Measurements from ENCODE around the gene TMEM131.

TMEM131 gene

DNA sequence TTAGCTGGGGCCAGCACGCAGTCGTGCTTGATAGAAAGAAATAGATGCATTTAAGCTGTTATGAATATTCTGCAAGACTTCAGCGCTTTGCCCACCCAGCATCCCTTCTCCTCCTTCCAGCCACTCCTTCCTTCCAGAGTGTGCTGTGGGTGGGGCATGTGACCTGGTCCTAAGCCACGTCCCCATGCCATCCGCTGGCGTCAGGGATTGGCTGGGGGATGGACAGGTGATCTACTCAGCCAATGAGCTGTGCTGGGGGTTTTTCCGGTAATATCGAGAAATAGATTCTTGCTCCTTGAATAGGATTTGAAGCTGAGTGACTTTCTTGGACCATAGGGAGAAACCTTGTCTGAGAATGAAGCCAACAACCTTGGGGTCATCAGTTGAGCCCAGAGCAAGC lies 287.1 kb downstream of the TMEM131 start:
- Histone ChIP-seq H3K36me3 (no peaks in the 10 kb centered on the region), H3K9me3 (no peaks in the 10 kb centered on the region), H3K4me1 (no peaks in the 10 kb centered on the region), H3K4me3 (ENCODE audit: low read depth, low read length) (no peak overlapping the region), H3K27me3 (no peaks in the 10 kb centered on the region)
- DNase-seq, result no peak
- TF ChIP-seq, protein P1, sequence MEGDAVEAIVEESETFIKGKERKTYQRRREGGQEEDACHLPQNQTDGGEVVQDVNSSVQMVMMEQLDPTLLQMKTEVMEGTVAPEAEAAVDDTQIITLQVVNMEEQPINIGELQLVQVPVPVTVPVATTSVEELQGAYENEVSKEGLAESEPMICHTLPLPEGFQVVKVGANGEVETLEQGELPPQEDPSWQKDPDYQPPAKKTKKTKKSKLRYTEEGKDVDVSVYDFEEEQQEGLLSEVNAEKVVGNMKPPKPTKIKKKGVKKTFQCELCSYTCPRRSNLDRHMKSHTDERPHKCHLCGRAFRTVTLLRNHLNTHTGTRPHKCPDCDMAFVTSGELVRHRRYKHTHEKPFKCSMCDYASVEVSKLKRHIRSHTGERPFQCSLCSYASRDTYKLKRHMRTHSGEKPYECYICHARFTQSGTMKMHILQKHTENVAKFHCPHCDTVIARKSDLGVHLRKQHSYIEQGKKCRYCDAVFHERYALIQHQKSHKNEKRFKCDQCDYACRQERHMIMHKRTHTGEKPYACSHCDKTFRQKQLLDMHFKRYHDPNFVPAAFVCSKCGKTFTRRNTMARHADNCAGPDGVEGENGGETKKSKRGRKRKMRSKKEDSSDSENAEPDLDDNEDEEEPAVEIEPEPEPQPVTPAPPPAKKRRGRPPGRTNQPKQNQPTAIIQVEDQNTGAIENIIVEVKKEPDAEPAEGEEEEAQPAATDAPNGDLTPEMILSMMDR (IDR thresholded peaks at IDR 0.05; ENCODE audit: low read depth, low read length), result no peak

DNA sequence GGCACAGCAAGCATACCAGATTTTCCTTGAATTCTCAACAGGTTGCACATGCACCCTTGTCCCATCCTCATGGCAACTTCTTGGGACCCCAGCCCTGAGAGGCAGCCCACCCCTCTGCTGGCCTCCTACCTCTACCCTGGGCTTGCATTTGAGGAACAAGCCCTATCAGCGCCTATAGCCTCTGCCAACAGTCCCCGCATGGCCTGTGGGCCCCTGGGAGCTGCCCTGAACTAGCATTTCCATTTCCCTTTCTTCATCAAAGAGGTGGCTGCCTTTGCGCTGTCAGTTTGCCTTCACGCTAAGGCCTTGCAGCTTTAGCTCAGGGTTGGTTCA lies 287.7 kb downstream of the TMEM131 start:
- H3K36me3 ChIP-seq, result no peaks in the 10 kb centered on the region
- no peak overlapping the region for H3K4me3 ChIP-seq (ENCODE audit: low read depth, low read length)
- H3K9me3 ChIP-seq, result no peaks in the 10 kb centered on the region
- no peaks in the 10 kb centered on the region for H3K27me3 ChIP-seq
- no peaks in the 10 kb centered on the region for H3K4me1 ChIP-seq
- TF ChIP-seq, protein P1 (IDR thresholded peaks at IDR 0.05; ENCODE audit: low read depth, low read length), result no peak
- no peak for DNase-seq

DNA sequence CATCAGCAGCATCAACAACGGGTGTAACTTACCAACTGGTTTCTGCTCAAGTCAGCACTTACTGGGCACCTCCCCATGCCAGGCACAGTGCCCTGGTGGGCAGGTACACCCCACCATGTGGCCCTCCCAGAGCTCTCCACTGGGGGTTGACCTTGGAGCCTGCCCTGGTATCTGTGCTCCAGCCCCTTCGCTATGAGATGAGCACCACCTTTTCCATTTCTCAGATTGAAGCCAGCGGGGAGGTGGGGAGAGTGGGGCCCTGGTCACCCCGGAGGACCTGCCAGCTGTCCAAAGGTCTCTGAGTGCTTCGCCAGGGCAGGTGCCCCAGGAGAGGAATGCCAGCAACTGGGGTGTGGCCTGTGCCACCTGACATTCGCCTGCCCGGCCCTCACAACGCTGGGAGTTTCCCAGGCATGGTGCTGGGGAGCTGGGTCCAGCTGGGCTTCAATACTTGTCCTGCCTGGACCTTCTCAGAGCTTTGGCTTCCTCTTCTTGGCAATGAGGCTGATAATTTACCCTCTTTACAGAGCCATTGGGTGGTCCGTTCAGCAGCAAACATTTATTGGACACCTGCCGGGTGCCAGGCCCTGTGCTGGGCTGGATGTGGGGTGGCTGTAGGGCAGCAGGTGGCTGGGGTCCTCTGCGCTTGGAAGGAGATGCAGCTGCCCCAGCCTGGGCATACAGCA lies 288.2 kb downstream of the TMEM131 start:
- Histone ChIP-seq H3K4me1 (no peaks in the 10 kb centered on the region), H3K4me3 (ENCODE audit: low read depth, low read length) (no peak overlapping the region), H3K27me3 (no peaks in the 10 kb centered on the region), H3K36me3 (no peaks in the 10 kb centered on the region), H3K9me3 (no peaks in the 10 kb centered on the region)
- DNase-seq, result no peak
- TF ChIP-seq, protein P1 (IDR thresholded peaks at IDR 0.05; ENCODE audit: low read depth, low read length), result no peak

DNA sequence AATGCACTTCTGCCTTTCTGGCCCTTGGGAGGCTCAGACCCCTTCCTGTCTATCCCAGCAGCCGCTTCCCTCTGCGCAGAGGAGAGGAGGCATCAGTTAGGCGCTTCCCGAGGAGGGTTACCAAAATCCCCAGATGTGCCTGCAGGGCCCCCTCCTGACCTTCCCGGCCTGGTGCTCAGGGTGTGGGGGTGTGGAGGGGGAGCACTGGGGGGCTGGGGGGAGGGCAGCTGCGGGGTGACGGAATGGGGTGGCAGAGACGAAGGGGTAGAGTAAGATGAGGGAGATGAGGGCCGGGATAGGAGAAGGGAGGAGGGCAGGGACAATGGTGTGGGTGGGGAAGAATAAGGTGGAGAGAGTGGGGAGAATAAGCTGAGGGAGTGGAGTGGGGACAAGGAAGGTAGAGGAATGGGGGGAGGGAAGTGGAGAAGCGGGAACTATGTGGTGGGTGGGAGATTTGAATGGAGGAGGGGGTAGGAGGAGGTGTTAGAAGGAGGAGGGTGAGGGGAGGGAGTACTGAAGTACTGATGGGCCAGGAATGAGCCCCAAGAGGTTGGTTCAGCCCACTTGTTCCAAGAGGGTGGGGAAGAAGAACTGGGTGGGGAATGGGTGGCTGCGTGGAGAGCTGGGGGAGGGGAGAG lies 288.9 kb downstream of the TMEM131 start:
- DNase-seq, result no peak
- H3K36me3 ChIP-seq, result no peaks in the 10 kb centered on the region

More for the DNA sequence above, 288.9 kb downstream of the TMEM131 start:
- Histone ChIP-seq H3K4me1 (no peaks in the 10 kb centered on the region), H3K27me3 (no peaks in the 10 kb centered on the region), H3K4me3 (ENCODE audit: low read depth, low read length) (no peak overlapping the region), H3K9me3 (no peaks in the 10 kb centered on the region)
- TF ChIP-seq, protein P1 (IDR thresholded peaks at IDR 0.05; ENCODE audit: low read depth, low read length), result no peak
